ENCODE results near the gene GALNTL6. TPM values are rescaled to one million over a fixed set of nuclear protein-coding genes. Genes with fewer than 3 reads are reported as not detected.

The GALNTL6 gene
- polyA plus RNA-seq, 1 donor from 2014 or later: 14.9 TPM

- no peaks in the 10 kb centered on the region for H3K36me3 ChIP-seq (ENCODE audit: insufficient read depth, low read length)
- H3K4me2 ChIP-seq (ENCODE audit: low read length): no peak overlapping the region
- no peak overlapping the region for H3K4me3 ChIP-seq (ENCODE audit: low read length)
- H3K27ac ChIP-seq (ENCODE audit: low read length): no peak overlapping the region
- no peaks in the 10 kb centered on the region for H3K79me2 ChIP-seq (replicated peaks; ENCODE audit: insufficient read depth, low read length)
- no peak overlapping the region for H3K9ac ChIP-seq (ENCODE audit: low read length)
- H3K27me3 ChIP-seq (ENCODE audit: insufficient read depth, low read depth, low read length): no peaks in the 10 kb centered on the region
- no peaks in the 10 kb centered on the region for H3F3A ChIP-seq (ENCODE audit: insufficient read depth, low read length, poor library complexity, severe bottlenecking)
- no peak overlapping the region for H2AFZ ChIP-seq (ENCODE audit: low read depth, low read length)
- H4K20me1 ChIP-seq (ENCODE audit: insufficient read depth): no peaks in the 10 kb centered on the region
- no peaks in the 10 kb centered on the region for H3K9me2 ChIP-seq (ENCODE audit: insufficient read depth, low read length)
- no peak for TF ChIP-seq EZH2 (IDR thresholded peaks at IDR 0.05; ENCODE audit: borderline replicate concordance, insufficient read depth, low read length, poor library complexity, severe bottlenecking)
- TF ChIP-seq REST (IDR thresholded peaks at IDR 0.05; ENCODE audit: borderline replicate concordance): no peak
- TF ChIP-seq RAD21 (conservative IDR thresholded peaks at IDR 0.05): no peak
- TF ChIP-seq POLR2AphosphoS5 (IDR thresholded peaks at IDR 0.05): no peak
- TF ChIP-seq MXI1 (conservative IDR thresholded peaks at IDR 0.05; ENCODE audit: poor library complexity, severe bottlenecking): no peak
- H3K9me3 ChIP-seq (ENCODE audit: low read length): no peaks in the 10 kb centered on the region
Observed at GRCh38 chr4:172514801-172515200, 701.6 kb downstream of the GALNTL6 start.

- H3K9ac ChIP-seq (ENCODE audit: low read length): no peak overlapping the region
- no peaks in the 10 kb centered on the region for H3K9me3 ChIP-seq (ENCODE audit: low read length)
- H2AFZ ChIP-seq (ENCODE audit: low read depth, low read length): no peak overlapping the region
- no peaks in the 10 kb centered on the region for H3K27me3 ChIP-seq (ENCODE audit: insufficient read depth, low read depth, low read length)
- H3F3A ChIP-seq (ENCODE audit: insufficient read depth, low read length, poor library complexity, severe bottlenecking): no peaks in the 10 kb centered on the region
- no peaks in the 10 kb centered on the region for H4K20me1 ChIP-seq (ENCODE audit: insufficient read depth)
- no peaks in the 10 kb centered on the region for H3K9me2 ChIP-seq (ENCODE audit: insufficient read depth, low read length)
- H3K36me3 ChIP-seq (ENCODE audit: insufficient read depth, low read length): no peaks in the 10 kb centered on the region
- H3K4me3 ChIP-seq (ENCODE audit: low read length): no peak overlapping the region
- TF ChIP-seq RAD21 (conservative IDR thresholded peaks at IDR 0.05): no peak
- TF ChIP-seq MXI1 (conservative IDR thresholded peaks at IDR 0.05; ENCODE audit: poor library complexity, severe bottlenecking): no peak
- no peak for TF ChIP-seq REST (IDR thresholded peaks at IDR 0.05; ENCODE audit: borderline replicate concordance)
- TF ChIP-seq EZH2 (IDR thresholded peaks at IDR 0.05; ENCODE audit: borderline replicate concordance, insufficient read depth, low read length, poor library complexity, severe bottlenecking): no peak
- TF ChIP-seq POLR2AphosphoS5 (IDR thresholded peaks at IDR 0.05): no peak
- no peak for TF ChIP-seq TAF1 (IDR thresholded peaks at IDR 0.05; ENCODE audit: low read depth)
- no peak for TF ChIP-seq CTCF (IDR thresholded peaks at IDR 0.05; ENCODE audit: poor library complexity, severe bottlenecking)
- TF ChIP-seq EP300 (conservative IDR thresholded peaks at IDR 0.05; ENCODE audit: poor library complexity, severe bottlenecking): no peak
- TF ChIP-seq SMC3 (conservative IDR thresholded peaks at IDR 0.05; ENCODE audit: poor library complexity): no peak
- no peak overlapping the region for H3K27ac ChIP-seq (ENCODE audit: low read length)
- H3K4me2 ChIP-seq (ENCODE audit: low read length): no peak overlapping the region
- no peaks in the 10 kb centered on the region for H3K79me2 ChIP-seq (replicated peaks; ENCODE audit: insufficient read depth, low read length)
Observed at GRCh38 chr4:172515266-172515879, 702.2 kb downstream of the GALNTL6 start.
